Naive thymus-derived CD8-positive, alpha-beta T cell (primary cell): ENCODE measurements around the gene PCMT1. TPM values are rescaled to one million over a fixed set of nuclear protein-coding genes. Genes with fewer than 3 reads are reported as not detected.
"Not testable (repeated sequence)": the region's sequence is repeated elsewhere in the genome, so short reads cannot be mapped to it uniquely, and the experiment has no call there.

Experiments used
- ATAC-seq, 2 donors: fragments of 150-1000 bp; cut with Tn5 transposase in 1 of 2; sonication (Bioruptor Pico), chemical (Tn5 transposase) in 1 of 2; 1 replicate in 1 of 2; 2 replicates in 1 of 2; pipeline ENCODE4 v1.10.0; 2021; ENCODE audit warnings: mild to moderate bottlenecking in 2 of 2, moderate library complexity in 2 of 2
- POLR2A ChIA-PET: fragments of 350-600 bp; sonication (Branson Sonifier 250); formaldehyde crosslinking; loops from one replicate; lab custom pipeline; 2021; ENCODE audit warnings: antibody characterized with exemption; lab: Charles Lee
- DNase-seq, 10 donors: peaks; one replicate each; pipeline versions ENCODE4 v3.0.0 to v3.0.0-alpha.2; 2020 to 2022
- H3K27ac Mint-ChIP-seq, 10 donors: one replicate each; pipeline ENCODE4 v1.8.0; 2020 to 2022; ENCODE audit warnings: mild to moderate bottlenecking in 10 of 10, mixed read lengths in 10 of 10, moderate library complexity in 4 of 10, inconsistent platforms in 1 of 10
- H3K27me3 Mint-ChIP-seq, 5 donors: one replicate each; pipeline ENCODE4 v1.8.0; 2021 to 2022; ENCODE audit warnings: mixed read lengths in 5 of 5
- H3K36me3 Mint-ChIP-seq, 3 donors: one replicate each; pipeline ENCODE4 v1.8.0; 2020 to 2022; ENCODE audit warnings: mixed read lengths in 3 of 3, mild to moderate bottlenecking in 2 of 3, inconsistent platforms in 1 of 3
- H3K4me1 Mint-ChIP-seq, 4 donors: one replicate each; pipeline ENCODE4 v1.8.0; 2021 to 2022; ENCODE audit warnings: mixed read lengths in 4 of 4
- H3K4me3 Mint-ChIP-seq, 10 donors: one replicate each; pipeline ENCODE4 v1.8.0; 2020 to 2022; ENCODE audit warnings: mild to moderate bottlenecking in 10 of 10, mixed read lengths in 10 of 10, moderate library complexity in 6 of 10, inconsistent platforms in 1 of 10
- H3K9me3 Mint-ChIP-seq, 9 donors: one replicate each; pipeline ENCODE4 v1.8.0; 2020 to 2022; ENCODE audit warnings: mixed read lengths in 9 of 9, mild to moderate bottlenecking in 3 of 9, inconsistent platforms in 1 of 9, moderate library complexity in 1 of 9
- polyA plus RNA-seq, 3 donors: library from polyadenylated mRNA; unstranded; fragments of 300-500 nt; fragmentation: Illumina TruSeq; gene quantifications; one replicate each; pipeline ENCODE4 v1.2.3, GENCODE V29; 2021
- total RNA-seq, 8 experiments: library from RNA in 2 of 8; stranded (reverse) in 2 of 8; gene quantifications; one replicate each; pipeline ENCODE4 v1.2.3 and lab custom pipeline; 2021 to 2026

PCMT1 gene
- total and polyA plus RNA-seq, 5 experiments from 2014 or later: 53.4 to 148 (median 141) TPM

DNA sequence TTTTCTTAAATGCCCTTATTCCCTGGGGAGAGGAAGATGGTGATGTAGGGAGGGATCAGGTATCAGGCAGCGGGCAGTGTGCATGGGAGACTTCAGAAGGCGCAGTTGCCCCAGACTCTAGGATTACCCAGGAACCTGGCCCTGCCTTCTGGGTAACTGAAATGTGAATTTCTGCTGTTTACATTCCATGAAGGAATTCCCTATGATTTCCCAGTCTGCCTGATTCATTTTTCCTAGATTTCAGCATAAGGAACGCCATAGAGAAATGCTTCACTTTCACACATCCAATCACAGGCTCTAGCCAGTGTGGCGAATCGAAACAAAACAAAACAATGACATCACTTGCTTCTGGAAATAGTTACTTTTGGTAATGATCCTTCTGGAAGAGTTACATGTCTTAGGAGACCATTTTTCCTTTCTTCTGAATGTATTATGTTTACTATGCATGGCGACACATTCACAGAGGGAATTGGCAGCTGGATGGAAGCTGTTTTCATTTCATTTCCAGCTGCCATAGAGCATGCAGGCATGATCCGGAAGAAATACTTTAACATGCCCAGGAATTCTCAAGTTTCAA, 81.3 kb downstream of the PCMT1 start:
- no peak for ATAC-seq
- peaks cover 0 to 3% (median 3%) of the 10 kb centered on the region in 3 donors for H3K36me3 Mint-ChIP-seq
- H3K4me3 Mint-ChIP-seq: no peak overlapping the region
- DNase-seq: no peak
- H3K4me1 Mint-ChIP-seq: peaks cover 2 to 6% (median 2%) of the 10 kb centered on the region in 4 donors
- no peak overlapping the region for H3K27ac Mint-ChIP-seq
- H3K27me3 Mint-ChIP-seq: peaks cover 0 to 9% (median 6%) of the 10 kb centered on the region in 5 donors
- no peaks in the 10 kb centered on the region for H3K9me3 Mint-ChIP-seq
- POLR2A ChIA-PET: no interaction called here

GRCh38 chr6:149831308-149831820, 81.8 kb downstream of the PCMT1 start:
- no peak for ATAC-seq
- Mint-ChIP-seq H3K4me3 (no peak overlapping the region), H3K36me3 (peaks cover 0 to 5% (median 2%) of the 10 kb centered on the region in 3 donors), H3K4me1 (peaks cover 2 to 6% (median 2%) of the 10 kb centered on the region in 4 donors), H3K27ac (no peak overlapping the region), H3K27me3 (peaks cover 0 to 5% (median 3%) of the 10 kb centered on the region in 5 donors), H3K9me3 (no peaks in the 10 kb centered on the region)
- no peak for DNase-seq
- POLR2A ChIA-PET: no interaction called here

GRCh38 chr6:149833651-149834050, 84.1 kb downstream of the PCMT1 start:
- POLR2A ChIA-PET: interaction anchor here (1.0 kb wide), 1 partner anchor 146 kb away, joined by 5 read pairs; no protein-coding TSS in a partner anchor
- H3K4me1 Mint-ChIP-seq: peaks cover 2 to 6% (median 2%) of the 10 kb centered on the region in 4 donors
- H3K36me3 Mint-ChIP-seq: peaks cover 0 to 4% (median 0%) of the 10 kb centered on the region in 3 donors
- H3K27ac Mint-ChIP-seq: no peak overlapping the region
- no peak for DNase-seq
- H3K9me3 Mint-ChIP-seq: no peaks in the 10 kb centered on the region
- no peak for ATAC-seq
- peaks cover 0 to 4% (median 0%) of the 10 kb centered on the region in 5 donors for H3K27me3 Mint-ChIP-seq
- no peak overlapping the region for H3K4me3 Mint-ChIP-seq

GRCh38 chr6:149834513-149835481, 85.3 kb downstream of the PCMT1 start:
- peak overlapping the region in 1 of 10 donors; percentile 75 for H3K27ac Mint-ChIP-seq
- POLR2A ChIA-PET: interaction anchor here (1.0 kb wide), 1 partner anchor 147 kb away, joined by 5 read pairs; no protein-coding TSS in a partner anchor
- peaks cover 2 to 6% (median 2%) of the 10 kb centered on the region in 4 donors for H3K4me1 Mint-ChIP-seq
- peaks cover 0 to 2% (median 0%) of the 10 kb centered on the region in 3 donors for H3K36me3 Mint-ChIP-seq
- peaks cover 0 to 5% (median 2%) of the 10 kb centered on the region in 5 donors for H3K27me3 Mint-ChIP-seq
- peak; percentile 50 to 86 (median 78) for DNase-seq
- no peaks in the 10 kb centered on the region for H3K9me3 Mint-ChIP-seq
- no peak overlapping the region for H3K4me3 Mint-ChIP-seq
- peak; percentile 87 for ATAC-seq

- Mint-ChIP-seq H3K27ac (no peak overlapping the region), H3K36me3 (peaks cover 0 to 4% (median 0%) of the 10 kb centered on the region in 3 donors), H3K4me1 (peaks cover 0 to 1% (median 0%) of the 10 kb centered on the region in 4 donors), H3K4me3 (no peak overlapping the region), H3K27me3 (peaks cover 0 to 6% (median 2%) of the 10 kb centered on the region in 5 donors), H3K9me3 (no peaks in the 10 kb centered on the region)
- peak in 1 of 10 donors; percentile 16 for DNase-seq
- POLR2A ChIA-PET: no interaction called here
- ATAC-seq: peak in 1 of 2 donors; percentile 57
Measured at GRCh38 chr6:149840345-149841075, 91.0 kb downstream of the PCMT1 start.

DNA sequence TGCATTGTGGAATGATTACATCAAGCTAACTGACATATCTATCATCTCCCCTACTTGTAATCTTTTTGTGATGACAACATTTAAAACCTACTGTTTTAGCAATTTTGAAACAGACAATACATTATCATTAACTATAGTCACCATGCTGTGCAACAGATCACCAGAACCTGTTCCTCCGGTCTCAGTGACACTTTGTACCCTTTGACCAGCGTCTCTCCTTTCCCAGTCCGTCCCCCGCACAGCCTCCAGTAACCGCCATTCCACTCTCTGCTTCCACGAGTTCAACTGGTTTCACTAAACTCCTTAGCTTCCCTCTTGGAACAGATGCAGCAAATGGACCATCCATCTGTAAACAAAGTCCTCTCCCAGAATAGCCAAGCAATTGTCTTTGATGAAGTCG, 92.8 kb downstream of the PCMT1 start:
- no peaks in the 10 kb centered on the region for H3K9me3 Mint-ChIP-seq
- POLR2A ChIA-PET: no interaction called here
- H3K27ac Mint-ChIP-seq: peak overlapping the region in 2 of 10 donors; percentile 29 to 45
- peaks cover 0 to 2% (median 0%) of the 10 kb centered on the region in 3 donors for H3K36me3 Mint-ChIP-seq
- ATAC-seq: no peak
- H3K4me3 Mint-ChIP-seq: no peak overlapping the region
- DNase-seq: no peak
- peaks cover 0 to 1% (median 0%) of the 10 kb centered on the region in 4 donors for H3K4me1 Mint-ChIP-seq
- H3K27me3 Mint-ChIP-seq: peaks cover 0 to 6% (median 2%) of the 10 kb centered on the region in 5 donors

- ATAC-seq: no peak
- no peak overlapping the region for H3K4me3 Mint-ChIP-seq
- H3K36me3 Mint-ChIP-seq: peaks cover 0 to 2% (median 0%) of the 10 kb centered on the region in 3 donors
Measured at GRCh38 chr6:149843051-149843633, 93.6 kb downstream of the PCMT1 start.

GRCh38 chr6:149844036-149844435, 94.5 kb downstream of the PCMT1 start:
- H3K9me3 Mint-ChIP-seq, ATAC-seq, H3K36me3 Mint-ChIP-seq, POLR2A ChIA-PET, DNase-seq, H3K27me3 Mint-ChIP-seq, H3K27ac Mint-ChIP-seq, H3K4me3 Mint-ChIP-seq, H3K4me1 Mint-ChIP-seq: not testable (repeated sequence)

More at GRCh38 chr6:149843051-149843633, 93.6 kb downstream of the PCMT1 start:
- DNase-seq: no peak
- H3K27me3 Mint-ChIP-seq: peaks cover 0 to 6% (median 2%) of the 10 kb centered on the region in 5 donors
- POLR2A ChIA-PET: no interaction called here
- H3K9me3 Mint-ChIP-seq: no peaks in the 10 kb centered on the region
- H3K4me1 Mint-ChIP-seq: peaks cover 0 to 1% (median 0%) of the 10 kb centered on the region in 4 donors
- H3K27ac Mint-ChIP-seq: peak overlapping the region in 1 of 10 donors; percentile 83

DNA sequence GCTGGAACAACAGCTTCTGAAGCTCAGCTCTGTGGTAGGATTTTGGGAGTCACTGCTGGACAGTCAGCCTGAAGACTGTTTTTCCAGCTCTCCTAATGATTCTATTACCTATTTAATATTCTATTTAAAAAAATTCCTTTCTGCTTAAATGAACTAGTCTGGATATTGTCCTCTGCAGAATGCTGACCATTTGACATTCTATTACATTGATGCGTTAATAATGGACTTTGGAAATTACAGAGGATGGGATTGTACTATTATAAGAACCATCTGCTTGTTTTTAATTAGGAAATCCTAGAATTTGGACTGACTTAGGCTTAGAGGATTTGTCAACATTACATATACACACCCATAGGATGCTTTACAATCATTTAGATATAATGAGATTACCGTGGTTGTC, 94.9 kb downstream of the PCMT1 start:
- POLR2A ChIA-PET: no interaction called here
- DNase-seq: no peak

DNA sequence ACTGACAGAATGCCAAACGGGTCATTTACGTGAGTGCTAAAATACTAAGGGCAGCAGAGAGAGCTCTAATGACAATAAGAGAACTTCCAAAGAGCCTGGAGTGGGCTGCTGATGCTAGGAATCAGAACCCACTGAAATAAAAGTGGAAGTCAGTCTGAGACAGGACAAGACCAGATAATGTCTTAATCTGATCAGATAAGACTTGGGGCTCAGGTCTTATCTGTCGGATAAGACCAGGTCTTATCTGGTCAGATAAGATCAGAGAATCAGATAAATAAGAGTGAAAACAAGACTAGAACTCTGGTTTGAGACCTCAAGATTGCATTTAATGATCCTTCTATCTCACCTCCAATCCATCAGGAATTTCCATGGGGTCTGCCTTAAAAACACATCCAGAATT, 96.0 kb downstream of the PCMT1 start:
- Mint-ChIP-seq H3K4me3 (no peak overlapping the region), H3K9me3 (no peaks in the 10 kb centered on the region), H3K27ac (no peak overlapping the region), H3K27me3 (peaks cover 0 to 5% (median under 1%) of the 10 kb centered on the region in 5 donors), H3K4me1 (peaks cover 0 to 1% (median 0%) of the 10 kb centered on the region in 4 donors), H3K36me3 (peaks cover 0 to 2% (median 0%) of the 10 kb centered on the region in 3 donors)
- ATAC-seq (no peak), DNase-seq (no peak)
- POLR2A ChIA-PET: no interaction called here

More for the DNA sequence above, 94.9 kb downstream of the PCMT1 start:
- Mint-ChIP-seq H3K27me3 (peaks cover 0 to 6% (median 1%) of the 10 kb centered on the region in 5 donors), H3K27ac (no peak overlapping the region), H3K9me3 (no peaks in the 10 kb centered on the region), H3K36me3 (peaks cover 0 to 2% (median 0%) of the 10 kb centered on the region in 3 donors), H3K4me3 (no peak overlapping the region), H3K4me1 (peaks cover 0 to 1% (median 0%) of the 10 kb centered on the region in 4 donors)
- ATAC-seq: no peak

DNA sequence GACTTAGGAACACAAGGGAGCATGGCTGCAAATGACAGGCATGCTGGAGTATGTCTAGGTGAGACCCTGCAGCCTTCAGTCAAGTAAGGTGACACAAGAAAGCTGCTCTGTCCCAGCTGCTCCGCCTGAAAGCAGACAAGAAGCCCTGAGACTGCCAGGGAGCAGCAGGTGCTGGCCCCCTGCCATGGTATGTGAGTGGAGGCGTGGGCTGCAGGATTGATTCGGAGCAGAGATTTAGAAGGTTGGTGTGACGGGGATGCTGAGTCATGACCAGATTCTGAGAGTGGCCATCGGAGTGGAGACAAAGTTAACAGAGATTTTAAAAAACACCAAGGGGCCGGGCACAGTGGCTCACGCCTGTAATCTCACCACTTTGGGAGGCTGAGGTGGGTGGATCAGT, 96.8 kb downstream of the PCMT1 start:
- H3K27ac Mint-ChIP-seq: no peak overlapping the region
- DNase-seq: no peak
- POLR2A ChIA-PET: no interaction called here
- H3K27me3 Mint-ChIP-seq: peaks cover 0 to 5% (median 0%) of the 10 kb centered on the region in 5 donors
- H3K4me1 Mint-ChIP-seq: peaks cover 0 to 3% (median 1%) of the 10 kb centered on the region in 4 donors
- no peaks in the 10 kb centered on the region for H3K9me3 Mint-ChIP-seq
- no peak overlapping the region for H3K4me3 Mint-ChIP-seq
- peaks cover 0 to 7% (median 0%) of the 10 kb centered on the region in 3 donors for H3K36me3 Mint-ChIP-seq
- ATAC-seq: no peak

DNA sequence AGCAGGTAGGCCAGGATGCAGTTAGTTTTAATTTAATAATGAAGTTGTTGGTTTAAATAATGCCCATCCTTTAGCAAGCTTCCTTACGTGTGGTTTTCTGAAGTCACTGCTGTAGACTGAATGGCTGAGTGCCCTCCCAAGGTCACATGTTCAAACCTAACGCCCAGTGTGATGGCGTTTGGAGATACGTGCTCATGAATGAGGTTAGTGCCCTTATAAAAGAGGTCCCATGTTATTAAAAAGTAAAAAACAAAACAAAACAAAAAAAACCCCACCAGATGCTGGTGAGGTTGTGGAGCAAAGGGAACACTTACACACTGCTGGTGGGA, 98.4 kb downstream of the PCMT1 start:
- peaks cover 0 to 5% (median 0%) of the 10 kb centered on the region in 5 donors for H3K27me3 Mint-ChIP-seq
- H3K27ac Mint-ChIP-seq: no peak overlapping the region
- POLR2A ChIA-PET: no interaction called here

More for the DNA sequence above, 98.4 kb downstream of the PCMT1 start:
- Mint-ChIP-seq H3K4me1 (peaks cover 2 to 17% (median 8%) of the 10 kb centered on the region in 4 donors), H3K9me3 (no peaks in the 10 kb centered on the region), H3K4me3 (no peak overlapping the region), H3K36me3 (peaks cover 0 to 6% (median 0%) of the 10 kb centered on the region in 3 donors)
- ATAC-seq (no peak), DNase-seq (no peak)
